GM21381 (cell line): Measurements from ENCODE around the gene KRABD2.
"Not testable (repeated sequence)": the region's sequence is repeated elsewhere in the genome, so short reads cannot be mapped to it uniquely, and the experiment has no call there.

Source experiments
- ATAC-seq: cut with Tn5 transposase; IDR thresholded peaks from one replicate; pipeline ENCODE4 v1.9.1; 2021; ENCODE audit warnings: mild to moderate bottlenecking, moderate library complexity; ENCODE audit not compliant: unreplicated experiment

The KRABD2 gene

DNA sequence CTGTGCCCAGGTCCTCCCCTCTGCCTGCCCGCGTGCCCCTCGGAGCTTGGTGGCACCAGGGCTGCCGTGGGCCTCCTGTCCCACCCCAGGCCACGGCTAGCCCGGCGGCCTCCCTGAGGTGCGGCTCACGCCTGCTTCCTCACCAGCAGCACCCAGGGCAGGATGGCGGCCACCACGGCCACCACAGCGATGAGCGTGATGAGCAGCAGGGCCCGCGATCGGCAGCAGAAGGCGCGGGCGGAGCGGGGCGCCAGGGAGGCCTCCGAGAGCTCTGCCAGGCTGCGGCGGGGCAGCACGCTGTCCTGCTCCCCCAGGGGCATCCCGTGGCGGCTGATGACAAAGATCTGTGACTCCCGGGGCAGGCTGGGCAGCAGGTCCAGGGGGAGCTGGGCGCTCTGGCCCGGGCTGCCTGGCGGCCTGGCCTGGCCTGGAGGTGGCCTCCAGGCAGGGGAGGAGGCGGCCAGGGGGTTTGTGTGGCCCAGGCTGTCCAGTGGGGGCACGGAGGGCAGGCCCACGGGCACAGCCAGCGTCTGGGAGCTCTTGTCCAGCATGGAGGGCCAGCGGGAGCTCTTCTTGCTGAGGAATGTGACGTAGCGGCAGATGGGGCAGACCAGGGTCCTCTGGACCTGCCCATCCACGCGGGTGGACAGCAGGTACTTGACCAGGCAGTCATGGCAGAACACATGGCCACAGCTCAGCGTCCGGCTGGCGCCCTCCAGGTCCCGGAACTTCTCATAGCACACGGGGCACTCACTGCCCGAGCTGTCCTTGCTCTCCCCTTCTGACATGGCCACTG lies 16.4 kb upstream of the KRABD2 start:
- ATAC-seq: no peak

- ATAC-seq: no peak
These were observed 15.8 kb upstream of the KRABD2 start for GRCh38 chr17:8392274-8392673.

DNA sequence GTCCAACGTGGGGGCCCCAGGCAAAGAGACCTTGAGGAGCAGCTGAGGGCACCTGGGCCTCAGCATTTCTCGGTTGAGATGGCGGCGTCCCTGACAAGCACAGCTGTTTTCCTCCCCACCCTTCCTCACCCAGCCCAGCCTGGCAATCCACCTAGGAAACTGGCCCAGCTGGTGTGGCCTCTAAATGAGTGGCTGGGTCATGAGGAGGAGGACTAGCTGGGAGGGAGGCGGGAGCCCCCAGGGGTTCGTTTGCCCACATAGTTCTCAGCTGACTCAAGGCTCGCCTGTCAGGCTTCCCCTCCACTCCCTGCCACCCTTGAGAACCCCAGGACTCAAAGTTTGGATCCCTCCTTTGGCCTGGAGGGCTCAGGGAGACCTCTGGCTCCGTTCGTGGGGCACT lies 15.2 kb upstream of the KRABD2 start:
- ATAC-seq: no peak

DNA sequence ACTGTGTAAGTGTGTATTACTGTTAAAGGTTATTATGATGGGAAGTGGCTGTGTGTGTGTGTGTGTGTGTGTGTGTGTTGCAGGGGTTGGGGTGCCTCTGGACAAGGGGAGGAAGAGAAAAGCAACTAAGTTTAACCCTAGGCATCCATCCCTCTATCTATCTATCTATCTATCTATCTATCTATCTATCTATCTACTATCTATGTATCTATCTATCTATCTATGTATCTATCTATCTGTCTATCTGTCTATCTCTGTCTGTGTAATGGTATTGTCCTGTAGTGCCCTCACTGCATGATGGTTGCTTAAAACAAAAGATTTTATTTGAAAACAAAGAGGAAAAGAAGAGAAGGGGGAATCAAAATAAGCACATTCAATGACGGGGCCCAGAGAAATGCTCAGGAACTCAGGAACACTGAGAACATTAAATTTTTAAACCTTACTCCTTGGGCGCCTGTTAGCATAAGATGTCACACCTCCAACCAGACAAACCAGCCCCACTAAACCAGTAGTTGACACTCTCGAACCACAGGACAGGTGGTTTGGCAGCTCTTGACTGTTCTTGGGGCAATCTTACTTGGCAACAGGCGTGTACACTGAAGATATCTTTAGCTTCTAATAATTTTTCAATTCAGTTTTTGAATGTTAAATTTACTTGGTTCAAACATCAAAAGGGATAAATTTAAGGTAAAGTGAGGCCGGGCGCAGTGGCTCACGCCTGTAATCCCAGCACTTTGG lies 11.6 kb upstream of the KRABD2 start:
- no peak for ATAC-seq

DNA sequence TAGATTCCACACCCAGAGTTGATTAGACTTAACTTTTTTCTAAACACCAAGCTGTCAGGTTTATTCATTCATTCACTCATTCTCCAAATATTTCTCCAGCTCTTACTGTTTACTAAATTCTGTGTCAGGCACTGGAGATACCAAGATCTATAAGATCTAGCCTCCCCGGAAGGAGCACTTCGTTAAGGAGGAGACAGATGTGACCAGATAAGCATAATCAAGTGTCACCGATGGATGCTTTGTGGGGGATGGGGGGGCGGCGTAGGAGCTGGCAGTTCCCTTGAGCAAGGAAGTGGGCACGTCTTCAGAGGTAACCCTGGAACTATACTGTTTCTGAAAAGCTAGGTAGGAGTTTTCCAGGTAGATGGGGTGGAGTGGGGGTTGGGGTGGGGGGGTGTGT lies 10.3 kb upstream of the KRABD2 start:
- ATAC-seq: no peak

GRCh38 chr17:8384801-8385378 lies 8.4 kb upstream of the KRABD2 start:
- ATAC-seq: no peak

GRCh38 chr17:8383143-8383822 lies 6.8 kb upstream of the KRABD2 start, which contains the start of gene RPL26:
Gene RPL26 (minus strand): TSS chr17:8383193. CDS start chr17:8382310, 883 bp downstream.
- ATAC-seq: peak; percentile 87

- no peak for ATAC-seq
These were observed 6.3 kb upstream of the KRABD2 start for GRCh38 chr17:8382880-8383142.

GRCh38 chr17:8382052-8382879 lies 5.8 kb upstream of the KRABD2 start:
- no peak for ATAC-seq

- no peak for ATAC-seq
These were observed 3.5 kb upstream of the KRABD2 start for GRCh38 chr17:8380049-8380448.

DNA sequence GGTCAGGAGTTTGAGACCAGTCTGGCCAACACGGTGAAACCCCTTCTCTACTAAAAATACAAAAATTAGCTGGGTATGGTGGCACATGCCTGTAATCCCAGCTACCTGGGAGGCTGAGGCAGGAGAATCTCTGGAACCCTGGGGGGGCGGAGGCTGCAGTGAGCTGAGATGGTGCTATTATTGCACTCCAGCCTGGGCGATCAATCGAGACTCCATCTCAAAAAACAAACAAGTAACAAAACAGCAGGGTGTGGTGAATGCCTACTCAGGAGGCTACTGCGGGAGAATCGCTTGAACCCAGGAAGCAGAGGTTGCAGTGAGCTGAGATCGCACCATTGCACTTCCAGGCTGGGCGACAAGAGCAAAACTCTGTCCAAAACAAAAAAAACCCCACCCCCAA lies 1.6 kb upstream of the KRABD2 start:
- ATAC-seq: not testable (repeated sequence)

DNA sequence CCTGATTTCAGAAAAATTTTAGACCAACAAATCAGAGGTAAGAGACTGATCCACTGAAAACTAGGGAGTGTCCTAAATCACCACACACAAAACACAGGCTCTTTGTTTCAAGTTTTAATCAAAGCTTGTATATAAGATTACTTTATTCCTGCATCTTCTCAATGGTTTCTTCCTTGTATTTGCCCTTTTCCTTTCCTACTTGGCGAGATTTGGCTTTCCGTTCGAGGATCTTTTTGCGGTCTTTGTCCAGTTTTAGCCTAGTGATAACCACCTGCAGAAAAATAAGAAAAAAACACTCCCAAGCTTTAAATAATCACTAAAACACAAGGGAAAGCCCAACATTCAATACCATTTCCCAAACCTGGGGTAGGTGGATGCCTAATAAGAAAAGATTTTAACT lies 918 bp upstream of the KRABD2 start:
- no peak for ATAC-seq

- no peak for ATAC-seq
These were observed 705 bp downstream of the KRABD2 start for GRCh38 chr17:8375738-8376259.

DNA sequence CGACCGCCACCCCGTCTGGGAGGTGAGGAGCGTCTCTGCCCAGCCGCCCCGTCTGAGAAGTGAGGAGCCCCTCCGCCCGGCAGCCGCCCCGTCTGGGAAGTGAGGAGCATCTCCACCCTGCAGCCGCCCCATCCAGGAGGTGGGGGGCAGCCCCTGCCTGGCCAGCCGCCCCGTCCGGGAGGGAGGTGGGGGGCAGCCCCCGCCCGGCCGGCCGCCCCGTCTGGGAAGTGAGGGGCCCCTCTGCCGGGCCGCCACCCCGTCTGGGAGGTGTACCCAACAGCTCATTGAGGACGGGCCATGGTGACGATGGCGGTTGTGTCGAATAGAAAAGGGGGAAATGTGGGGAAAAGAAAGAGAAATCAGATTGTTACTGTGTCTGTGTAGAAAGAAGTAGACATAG lies 2.6 kb downstream of the KRABD2 start:
- not testable (repeated sequence) for ATAC-seq

DNA sequence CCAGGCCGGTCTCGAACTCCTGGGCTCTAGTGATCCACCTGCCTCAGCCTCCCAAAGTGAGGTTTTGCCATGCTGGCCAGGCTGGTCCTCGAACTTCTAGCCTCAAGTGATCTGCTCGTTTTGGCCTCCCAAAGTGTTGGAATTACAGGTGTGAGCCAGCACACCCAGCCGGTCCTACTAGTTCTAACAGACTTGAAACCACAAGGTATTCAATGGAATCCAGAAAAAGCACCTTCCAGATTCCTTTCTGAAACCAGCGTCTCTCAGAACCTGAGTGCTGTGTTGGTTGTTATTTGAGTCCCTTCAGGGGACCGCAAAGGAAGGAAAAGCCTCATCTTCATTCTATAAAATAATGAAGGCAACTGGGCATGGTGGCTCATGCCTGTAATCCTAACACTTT lies 4.1 kb downstream of the KRABD2 start:
- ATAC-seq: no peak

DNA sequence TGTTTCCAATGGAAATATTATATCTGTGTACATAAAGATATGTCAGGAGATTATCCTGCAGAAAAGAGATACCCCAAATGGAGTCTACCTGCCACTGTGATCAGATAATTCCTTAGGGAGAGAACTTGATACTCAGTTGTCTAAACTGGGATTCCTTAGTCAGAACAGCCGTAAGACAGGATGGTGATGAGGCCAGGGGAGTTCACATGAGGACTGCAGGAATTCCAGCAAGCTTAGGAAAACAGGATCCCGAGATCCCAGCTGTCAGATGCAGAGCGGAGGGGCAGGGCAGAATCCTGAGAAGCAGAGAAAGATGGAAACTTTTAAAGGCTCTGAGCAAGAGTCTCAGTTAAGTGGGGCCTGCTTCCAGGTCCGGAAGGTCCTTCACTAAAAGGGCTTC lies 4.7 kb downstream of the KRABD2 start:
- ATAC-seq: no peak

GRCh38 chr17:8369944-8370343 lies 6.6 kb downstream of the KRABD2 start:
- no peak for ATAC-seq

DNA sequence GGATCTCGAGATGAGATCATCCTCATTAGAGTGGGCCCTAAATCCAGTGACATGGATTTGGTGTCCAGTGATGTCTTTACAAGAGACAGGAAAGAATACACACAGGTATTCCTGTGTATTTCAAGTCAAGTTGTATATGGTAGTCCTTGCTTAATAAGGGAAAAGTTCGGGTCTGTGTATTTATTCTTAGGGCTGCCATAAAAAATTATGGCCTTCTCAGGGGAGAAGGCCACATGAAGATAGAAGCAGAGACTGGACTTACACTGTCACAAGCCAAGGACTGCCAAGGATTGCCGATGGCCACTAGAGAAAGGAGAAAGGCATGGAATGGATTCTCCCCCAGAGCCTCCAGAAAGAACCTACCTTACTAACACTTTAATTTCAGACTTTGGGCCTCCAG lies 8.3 kb downstream of the KRABD2 start:
- ATAC-seq: no peak

- no peak for ATAC-seq
These were observed 10.3 kb downstream of the KRABD2 start for GRCh38 chr17:8366231-8366630.

DNA sequence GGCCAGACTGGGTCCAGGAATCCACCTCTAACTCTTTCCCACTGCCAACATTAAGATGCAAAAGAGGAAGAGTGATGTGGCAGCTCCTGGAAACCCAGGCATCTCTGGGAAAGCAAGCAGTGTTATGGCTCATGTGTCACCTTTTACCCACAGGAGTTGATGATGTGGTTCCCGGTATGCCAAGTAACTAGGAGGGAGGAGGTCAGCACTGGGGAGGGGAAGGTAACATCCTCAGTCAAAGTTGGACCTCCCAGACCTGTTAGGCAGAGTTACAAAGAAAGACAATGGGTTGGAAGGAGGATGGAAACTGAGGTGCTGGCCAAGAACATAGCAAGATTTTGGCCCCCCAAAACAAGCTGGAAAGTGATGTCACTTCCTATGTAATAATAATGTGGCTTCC lies 11.4 kb downstream of the KRABD2 start:
- no peak for ATAC-seq
